GM12873 (cell line): ENCODE data around the gene FRMPD4.

Experiments
- TF ChIP-seq, protein P1 (sequence below): IDR thresholded peaks from 2 replicates; pipeline ENCODE4 v1.5.1; 2012; ENCODE audit warnings: low read depth, mild to moderate bottlenecking, moderate library complexity, low read length, control low read depth; ENCODE audit not compliant: insufficient read depth; ENCODE audit errors: missing control alignments

Gene FRMPD4

DNA sequence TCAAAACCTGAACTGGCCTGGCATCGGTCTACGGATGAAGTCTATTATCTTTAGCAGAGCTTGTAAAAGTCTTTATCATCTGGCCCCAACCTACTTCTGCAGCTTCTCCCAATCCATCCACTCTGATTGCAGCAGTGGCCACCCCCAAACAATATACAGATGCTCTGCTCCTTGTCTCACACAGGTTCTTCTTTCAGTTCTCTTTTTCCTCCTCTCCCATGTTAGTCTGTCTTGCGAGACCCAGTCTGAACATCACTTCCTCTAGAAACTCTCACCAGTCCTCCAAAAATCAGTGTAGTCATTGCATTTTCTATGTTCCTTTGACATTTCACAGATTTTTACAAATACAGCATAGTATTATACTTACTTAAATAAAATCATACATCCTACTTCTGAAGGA is 163.0 kb downstream of the FRMPD4 start:
- TF ChIP-seq, protein P1, sequence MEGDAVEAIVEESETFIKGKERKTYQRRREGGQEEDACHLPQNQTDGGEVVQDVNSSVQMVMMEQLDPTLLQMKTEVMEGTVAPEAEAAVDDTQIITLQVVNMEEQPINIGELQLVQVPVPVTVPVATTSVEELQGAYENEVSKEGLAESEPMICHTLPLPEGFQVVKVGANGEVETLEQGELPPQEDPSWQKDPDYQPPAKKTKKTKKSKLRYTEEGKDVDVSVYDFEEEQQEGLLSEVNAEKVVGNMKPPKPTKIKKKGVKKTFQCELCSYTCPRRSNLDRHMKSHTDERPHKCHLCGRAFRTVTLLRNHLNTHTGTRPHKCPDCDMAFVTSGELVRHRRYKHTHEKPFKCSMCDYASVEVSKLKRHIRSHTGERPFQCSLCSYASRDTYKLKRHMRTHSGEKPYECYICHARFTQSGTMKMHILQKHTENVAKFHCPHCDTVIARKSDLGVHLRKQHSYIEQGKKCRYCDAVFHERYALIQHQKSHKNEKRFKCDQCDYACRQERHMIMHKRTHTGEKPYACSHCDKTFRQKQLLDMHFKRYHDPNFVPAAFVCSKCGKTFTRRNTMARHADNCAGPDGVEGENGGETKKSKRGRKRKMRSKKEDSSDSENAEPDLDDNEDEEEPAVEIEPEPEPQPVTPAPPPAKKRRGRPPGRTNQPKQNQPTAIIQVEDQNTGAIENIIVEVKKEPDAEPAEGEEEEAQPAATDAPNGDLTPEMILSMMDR, result no peak

DNA sequence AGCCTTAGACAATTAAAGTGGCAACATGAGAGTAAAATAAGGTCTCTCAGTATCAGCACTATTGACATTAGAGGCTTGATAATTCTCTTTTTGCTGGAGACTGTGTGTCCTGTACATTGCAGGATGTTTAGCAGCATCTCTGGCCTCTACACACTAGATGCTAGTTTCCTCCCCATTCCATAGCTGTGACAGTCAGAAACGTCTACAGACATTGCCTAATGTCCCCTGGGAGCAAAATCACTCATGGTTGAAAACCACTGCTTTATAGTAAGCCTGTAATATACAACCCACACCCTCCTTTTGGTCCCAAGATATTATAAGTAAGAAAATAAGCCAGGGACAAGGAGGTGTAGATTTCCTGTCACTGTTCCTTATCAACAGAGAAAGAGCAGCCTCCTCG is 166.0 kb downstream of the FRMPD4 start:
- TF ChIP-seq, protein P1, result no peak

DNA sequence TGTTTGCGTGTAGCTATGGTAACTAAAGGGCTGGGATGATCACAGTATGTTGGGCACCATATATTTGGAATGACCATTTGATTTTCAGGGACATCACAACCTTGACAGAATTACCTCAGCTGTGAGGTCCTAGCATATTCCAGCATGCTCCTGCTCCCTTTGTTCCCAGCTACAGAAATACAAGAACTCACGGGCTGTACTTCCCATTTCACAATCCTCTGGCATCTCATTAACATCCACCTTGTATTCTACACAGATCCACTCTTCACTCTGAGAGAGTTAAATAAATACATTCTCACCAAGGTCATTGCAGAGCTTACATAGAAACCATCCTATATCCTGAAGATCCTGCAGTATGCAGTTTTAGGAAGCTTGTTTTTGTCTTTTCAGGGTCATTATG is 169.7 kb downstream of the FRMPD4 start:
- TF ChIP-seq, protein P1, result no peak

DNA sequence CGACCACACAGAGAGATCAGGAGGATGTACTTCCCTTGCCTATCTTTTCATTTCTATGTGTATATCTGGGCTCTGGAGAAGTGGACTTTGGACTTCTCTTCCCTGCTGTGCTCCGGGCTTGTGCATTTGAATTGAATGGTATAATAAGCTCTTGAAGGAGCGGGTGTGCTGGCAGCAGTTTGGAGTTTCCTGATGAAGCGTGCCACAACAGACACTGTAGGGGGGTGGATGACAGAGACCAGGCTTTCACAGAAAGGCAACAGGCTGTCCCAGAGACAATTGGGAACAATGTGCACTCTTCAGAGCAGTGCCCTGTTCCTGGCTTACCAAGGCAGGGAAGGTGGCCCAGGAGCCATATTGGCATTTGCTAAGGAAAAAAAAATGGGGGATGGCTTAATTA is 170.1 kb downstream of the FRMPD4 start:
- TF ChIP-seq, protein P1, result no peak

- TF ChIP-seq, protein P1, result no peak
Observed at GRCh38 chrX:12309040-12309743, 170.9 kb downstream of the FRMPD4 start.

- TF ChIP-seq, protein P1, result no peak
Observed at GRCh38 chrX:12309744-12310076, 171.4 kb downstream of the FRMPD4 start.

GRCh38 chrX:12314651-12315050 is 176.4 kb downstream of the FRMPD4 start:
- TF ChIP-seq, protein P1, result no peak
